HG03025 (cell line): ENCODE data around the gene TST.

Experiments
- ATAC-seq: cut with Tn5 transposase; IDR thresholded peaks from one replicate; pipeline ENCODE4 v1.9.1; 2021; ENCODE audit warnings: mild to moderate bottlenecking, moderate library complexity; ENCODE audit not compliant: unreplicated experiment, low FRiP score

TST gene

DNA sequence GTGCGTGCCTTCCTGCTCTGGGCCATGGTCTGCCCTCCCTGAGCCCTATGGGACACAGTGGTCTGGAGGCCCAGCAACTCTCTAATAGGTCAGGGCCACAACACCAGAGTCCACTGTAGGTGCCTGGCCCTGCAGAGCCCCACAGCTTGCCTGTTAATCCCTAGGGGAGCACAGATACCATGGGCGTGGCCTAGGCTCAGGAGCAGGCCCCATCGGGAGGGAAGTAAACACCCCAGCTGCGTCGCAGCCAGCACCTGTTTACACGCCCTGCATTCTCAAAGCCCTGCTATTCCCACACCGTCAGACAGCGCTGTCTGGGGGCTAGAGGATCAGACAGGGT, 34.8 kb upstream of the TST start:
- no peak for ATAC-seq

DNA sequence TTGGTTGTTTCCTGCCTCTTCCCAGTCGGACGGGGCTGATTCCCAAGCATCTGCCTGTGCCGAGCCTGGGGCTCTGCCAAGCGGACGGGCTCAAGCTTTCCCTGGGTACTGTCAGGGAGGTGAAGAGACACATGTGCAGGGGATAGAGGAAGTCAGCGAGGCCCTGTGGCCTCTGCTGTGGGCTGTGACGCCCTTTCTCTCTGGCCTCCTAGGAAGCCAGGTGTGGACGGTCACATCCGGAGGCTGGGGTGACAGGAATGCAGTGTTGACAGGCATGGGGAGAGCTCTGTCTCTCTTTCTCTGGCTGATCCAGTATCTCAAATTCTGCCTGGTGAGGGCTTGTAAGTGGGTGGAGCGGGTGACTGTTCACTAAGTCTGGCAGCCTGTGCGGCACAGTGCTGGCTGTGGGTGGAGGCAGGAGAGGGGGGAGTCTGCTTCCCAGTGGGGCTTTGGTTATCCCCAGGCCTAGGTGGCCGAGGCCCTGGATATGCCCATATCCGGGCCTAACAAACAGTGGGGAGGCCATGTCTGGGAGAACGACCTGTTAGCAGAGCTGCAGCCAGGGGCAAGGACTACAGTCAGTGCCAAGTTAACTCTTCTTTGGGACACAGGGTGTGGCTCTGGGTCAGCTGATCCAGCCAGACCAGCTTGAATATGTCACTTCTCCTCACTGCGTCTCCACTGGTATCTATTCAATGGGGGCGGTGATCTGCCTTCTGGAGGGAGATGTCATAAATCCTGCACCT, 34.2 kb upstream of the TST start:
- no peak for ATAC-seq

DNA sequence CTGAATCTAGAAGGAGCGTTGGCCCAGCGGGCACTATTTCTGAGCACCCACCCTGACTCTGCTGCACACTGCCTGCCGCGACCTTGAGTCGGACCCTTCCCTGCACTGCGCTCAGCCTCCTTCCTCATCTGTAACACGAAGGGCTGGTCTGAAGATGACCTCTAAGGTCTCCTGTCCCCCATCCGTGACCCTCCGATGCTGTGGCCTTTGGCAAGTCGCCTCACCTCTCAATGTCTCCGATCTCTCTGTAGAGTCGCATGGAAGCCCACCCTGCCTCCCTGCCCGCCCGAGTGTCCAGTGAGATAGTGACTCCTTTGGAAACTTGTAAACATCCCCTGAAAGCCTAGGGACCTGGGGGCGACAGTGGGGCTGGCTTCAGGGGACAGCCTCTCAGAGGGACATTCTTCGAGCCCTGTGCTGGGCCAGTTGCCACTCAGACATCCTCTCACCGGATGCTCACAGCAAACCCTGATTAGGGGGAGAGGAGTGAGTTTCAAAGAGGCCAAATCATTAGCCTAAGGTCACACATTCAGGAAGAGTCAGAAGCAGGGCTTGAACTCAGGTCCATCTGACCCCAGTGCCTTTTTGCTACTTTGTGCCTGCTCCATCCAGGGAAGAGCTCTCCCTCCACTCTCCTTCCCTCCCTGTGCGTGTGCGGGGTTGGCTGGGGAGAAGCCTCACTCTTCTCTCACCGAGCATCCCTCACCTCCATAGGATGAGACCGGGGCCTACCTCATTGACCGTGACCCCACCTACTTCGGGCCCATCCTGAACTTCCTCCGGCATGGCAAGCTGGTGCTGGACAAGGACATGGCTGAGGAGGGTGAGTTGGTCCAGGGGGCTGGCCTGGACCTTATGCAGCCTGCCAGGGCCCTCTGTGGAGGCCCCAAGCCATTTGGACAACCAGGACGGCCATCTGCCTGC, 33.4 kb upstream of the TST start:
- no peak for ATAC-seq

DNA sequence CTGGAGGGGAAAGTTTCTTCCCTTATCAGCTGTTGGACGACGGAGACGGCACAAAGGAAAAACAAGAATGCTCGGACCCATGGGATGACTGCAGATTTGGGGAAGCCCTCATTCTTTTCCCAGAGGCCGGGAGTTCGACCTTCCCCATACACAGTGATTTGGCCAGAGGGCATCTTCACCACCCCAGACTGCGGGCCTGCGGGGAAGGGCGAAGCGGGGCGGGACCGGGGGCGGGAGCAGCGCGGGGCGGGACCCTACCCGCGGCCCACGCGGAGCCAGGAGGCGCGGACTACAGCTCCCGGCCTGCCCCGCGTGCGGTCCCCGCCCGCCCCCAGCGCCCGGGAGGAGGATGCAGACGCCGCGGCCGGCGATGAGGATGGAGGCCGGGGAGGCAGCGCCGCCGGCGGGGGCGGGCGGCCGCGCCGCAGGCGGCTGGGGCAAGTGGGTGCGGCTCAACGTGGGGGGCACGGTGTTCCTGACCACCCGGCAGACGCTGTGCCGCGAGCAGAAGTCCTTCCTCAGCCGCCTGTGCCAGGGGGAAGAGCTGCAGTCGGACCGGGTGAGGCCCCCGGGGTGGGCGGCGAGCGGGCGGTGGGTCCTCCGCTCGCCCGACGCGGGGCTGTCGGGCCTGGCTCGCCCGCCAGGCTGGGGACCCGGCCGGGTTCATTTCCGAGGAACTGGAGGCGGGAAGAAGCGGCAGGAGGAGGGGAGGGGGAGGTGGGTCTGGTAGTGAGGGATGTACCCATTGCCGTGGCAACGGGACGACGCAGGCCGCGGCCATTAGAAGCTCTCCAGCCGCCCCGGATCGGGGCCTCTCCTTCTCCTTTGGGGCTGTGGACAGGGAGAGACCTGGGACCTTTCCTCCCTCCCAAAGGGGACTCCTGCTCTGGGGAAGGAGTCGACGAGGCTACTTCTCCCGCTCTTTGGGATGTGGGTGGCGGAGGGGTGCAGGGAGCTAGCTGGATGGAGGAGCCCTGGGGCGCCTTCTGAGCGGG, 32.4 kb upstream of the TST start, which contains the start of gene KCTD17:
Gene KCTD17, plus strand, starts transcription at position 352 of the 995 bp plus-strand sequence. Its CDS starts 19 bp downstream, at position 371.
- ATAC-seq, result no peak

DNA sequence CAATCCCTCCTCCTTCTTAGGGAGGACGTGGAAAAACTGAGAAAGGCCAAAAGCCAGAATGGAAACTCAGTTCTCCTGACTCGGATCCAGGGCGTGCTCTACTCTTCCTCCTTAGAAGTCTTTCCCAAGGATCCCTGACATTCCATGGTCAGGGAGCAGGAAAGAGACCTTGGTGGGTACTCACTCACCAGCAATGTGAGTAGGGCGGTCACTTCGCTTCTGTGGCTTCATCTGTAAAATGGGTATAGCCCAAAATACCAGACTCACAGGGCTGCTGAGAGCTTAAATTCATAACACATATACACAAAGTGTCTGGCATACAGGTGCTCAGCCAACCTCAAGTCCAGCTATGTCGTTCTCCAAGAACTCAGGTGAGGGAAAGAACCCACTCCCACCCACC, 31.7 kb upstream of the TST start:
- ATAC-seq, result no peak

DNA sequence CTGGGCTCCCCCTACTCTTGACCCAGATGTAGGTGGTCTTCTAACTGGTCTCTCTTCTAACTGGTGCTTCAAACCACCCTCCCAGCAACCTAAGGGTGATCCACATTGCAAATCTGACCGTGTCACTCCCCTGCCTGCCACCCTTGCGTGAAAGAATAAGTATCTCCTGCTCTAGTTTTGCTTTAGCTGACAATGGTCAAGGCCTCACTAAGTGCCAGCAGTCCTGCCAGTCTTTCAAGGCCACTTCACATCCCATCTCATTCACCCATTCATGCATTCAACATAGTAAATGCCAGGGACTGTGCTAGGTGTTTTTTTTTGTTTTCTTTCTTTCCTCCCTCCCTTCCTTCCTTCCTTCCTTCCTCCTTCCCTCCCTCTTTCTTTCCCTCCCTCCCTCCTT, 30.0 kb upstream of the TST start:
- no peak for ATAC-seq

DNA sequence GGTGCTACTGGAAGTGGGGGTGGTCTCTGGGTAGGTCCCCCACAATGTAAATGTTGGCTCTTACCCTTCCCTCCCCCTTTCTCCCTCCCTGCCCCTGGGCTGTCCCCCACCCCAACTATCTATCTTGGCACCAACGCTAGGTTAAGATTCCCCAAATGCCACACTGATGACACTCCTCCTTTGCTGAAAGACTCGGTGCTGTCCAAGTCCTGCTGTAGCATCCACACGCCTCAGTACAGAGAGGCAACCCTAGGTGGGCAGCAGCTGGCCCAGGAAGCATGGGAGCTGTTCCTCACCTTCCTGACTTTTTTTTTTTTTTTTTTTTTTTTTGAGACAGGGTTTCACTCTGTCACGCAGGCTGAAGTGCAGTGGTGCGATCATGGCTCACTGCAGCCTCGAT, 28.9 kb upstream of the TST start:
- no peak for ATAC-seq

DNA sequence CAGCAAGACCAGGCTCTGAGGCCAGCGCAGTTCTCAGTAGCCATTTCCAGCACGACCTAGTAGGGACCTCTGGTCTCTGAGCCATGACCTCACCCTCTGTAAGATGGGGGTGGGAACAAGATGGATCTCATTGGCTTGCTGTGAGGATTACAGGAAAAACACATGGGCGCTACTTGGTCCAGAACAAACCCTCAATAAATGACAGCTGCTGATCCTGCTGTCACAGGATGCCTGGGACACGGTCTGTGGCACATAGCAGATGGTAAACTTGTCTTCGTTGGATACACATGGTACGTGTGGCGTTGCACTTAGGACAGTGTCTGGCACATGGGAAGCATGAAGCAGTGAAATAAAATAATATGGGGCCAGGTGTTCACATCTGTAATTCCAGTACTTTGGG, 27.8 kb upstream of the TST start:
- no peak for ATAC-seq

DNA sequence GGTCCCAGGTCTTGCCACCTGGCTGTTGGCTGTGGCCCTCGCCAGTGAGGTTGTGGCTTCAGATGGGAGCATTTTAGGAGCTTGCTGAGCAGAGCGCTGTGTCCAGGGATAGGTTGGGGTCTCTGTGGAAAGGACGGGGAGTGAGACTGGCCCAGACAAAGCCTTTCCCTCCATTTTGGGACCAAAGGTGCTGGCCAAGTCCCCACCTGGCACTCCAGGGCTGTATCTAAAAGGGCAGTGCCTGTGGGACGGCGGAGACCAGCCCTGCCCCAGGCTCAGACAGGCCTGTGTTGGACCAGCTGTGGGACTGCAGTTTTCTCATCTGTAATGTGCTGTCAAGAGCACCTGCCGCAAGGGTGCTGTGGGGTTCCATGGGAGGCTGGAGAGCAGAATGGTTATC, 27.3 kb upstream of the TST start:
- ATAC-seq, result no peak

DNA sequence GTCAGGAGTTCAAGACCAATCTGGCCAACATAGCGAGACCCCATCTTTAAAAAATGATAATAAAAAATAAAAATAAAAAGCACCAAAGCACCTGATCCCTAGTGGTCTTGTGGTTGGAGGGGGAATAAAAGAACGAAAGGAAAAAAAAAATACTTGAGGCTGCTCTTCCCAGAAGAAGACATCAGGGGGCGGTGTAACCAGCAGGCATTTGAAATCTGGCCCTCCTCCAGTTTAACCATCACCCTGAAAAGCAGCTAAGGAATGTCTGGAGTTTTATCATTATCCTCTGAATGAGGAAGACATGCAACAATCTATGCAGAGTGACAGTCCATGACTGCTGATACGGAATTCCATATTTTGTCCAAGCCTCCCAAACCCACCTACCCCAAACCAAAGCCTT, 26.7 kb upstream of the TST start:
- ATAC-seq, result no peak

DNA sequence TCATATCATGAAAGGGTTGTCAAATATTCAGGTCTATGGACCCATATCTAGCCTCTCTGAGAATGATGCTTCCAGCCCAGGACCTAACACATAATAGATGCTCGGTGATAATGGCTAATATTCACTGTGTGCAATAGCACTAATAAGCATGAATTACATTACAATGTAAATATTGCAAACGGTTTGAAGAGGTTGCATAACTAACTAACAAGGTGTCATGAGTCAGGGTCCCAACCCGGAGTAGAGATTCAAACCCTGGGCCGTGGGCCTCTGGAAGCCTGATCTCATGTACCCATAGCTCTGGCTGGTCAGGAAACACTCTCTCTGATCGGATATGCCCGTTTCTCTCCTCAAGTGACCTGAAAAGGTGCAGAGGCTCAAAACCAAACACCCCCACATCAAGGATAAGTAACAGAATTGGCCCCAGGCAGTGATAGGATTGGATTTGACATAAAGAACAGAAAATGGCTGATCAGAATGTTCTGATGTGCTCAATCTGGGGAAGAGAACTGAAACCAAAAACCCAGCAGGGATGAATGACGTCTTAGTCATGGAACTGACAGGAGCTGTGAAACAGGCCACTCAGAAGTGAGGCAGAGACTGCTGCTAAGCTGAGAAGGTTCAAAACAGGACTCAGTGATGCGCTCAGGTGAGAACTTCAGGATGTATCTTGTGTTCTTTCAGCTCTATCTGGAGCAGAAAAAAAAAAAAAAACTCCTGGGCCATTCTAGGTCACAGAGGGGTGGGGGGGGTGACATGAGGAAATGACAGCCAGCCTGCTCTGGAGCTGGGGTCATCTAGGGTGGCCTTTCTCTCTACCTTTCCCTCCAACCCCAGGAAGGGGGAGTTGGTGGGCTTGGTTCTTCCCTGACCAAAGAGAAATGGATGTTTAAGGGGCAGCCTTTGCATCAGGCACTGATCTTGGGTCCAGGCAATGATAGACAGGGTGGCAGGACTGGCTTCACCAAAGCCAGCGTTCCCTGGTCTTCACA, 25.7 kb upstream of the TST start:
- no peak for ATAC-seq

DNA sequence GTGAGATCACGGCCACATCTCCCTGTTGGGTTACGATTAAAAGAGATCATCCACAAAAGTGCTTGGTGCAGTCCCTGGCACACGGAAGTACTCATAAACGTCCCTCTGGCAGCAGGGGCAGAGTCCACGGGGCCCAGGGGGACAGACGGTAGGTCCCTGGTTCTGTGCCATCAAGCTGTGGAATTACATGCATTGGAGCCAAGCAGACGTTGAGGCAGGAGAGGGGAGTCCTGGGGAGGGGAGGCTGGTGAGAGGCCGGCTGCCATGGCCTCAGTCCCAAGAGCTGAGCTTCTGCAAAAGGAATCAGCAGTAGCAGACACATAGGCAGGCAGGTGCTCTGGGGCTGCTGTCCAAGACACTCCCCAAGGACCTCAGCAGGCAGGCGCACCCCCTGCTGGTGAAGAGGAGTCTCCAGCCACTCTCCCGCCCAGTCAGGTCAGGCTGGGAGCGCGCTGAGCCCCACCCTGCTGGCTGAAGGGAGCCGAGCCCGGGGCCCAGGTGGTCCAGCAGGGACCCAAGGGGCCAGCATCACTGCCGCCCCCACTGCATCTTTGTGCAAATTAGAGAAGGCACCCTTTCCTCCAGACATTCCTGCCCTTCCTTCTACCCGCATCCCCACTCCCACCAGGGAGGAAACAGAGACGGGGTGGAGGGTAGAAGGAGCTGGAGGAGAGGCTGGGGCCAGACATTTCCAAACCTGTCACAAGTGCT, 24.7 kb upstream of the TST start:
- ATAC-seq, result no peak

DNA sequence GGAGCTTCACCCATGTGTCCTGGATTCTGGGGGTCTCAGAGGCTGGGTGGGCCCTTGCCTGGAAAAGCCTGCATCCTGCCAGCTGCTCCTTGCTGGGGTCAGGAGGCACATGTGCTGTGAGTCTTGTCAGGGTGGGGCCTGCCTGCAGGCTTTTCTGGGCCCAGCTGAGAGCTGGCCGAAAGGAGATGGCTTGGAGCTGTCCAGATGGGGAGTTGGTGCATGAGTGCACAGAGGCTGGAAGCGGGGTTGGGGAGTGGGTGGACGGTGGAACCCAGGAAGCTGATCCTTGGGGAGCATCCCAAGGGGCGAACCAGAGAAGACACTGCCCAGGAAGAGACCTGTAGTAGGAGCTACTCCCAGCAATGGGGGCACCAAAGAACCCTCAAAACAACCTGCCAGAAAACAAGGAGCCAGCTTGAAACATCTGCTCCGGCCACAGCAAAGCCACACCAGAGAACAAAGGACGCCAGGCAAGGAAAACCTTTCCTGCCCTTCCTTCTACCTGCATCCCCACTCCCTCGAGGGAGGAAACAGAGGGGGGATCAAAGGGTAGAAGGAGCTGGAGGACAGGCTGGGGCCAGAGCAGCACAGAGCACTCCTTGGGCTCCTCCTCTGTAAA, 24.1 kb upstream of the TST start:
- no peak for ATAC-seq

DNA sequence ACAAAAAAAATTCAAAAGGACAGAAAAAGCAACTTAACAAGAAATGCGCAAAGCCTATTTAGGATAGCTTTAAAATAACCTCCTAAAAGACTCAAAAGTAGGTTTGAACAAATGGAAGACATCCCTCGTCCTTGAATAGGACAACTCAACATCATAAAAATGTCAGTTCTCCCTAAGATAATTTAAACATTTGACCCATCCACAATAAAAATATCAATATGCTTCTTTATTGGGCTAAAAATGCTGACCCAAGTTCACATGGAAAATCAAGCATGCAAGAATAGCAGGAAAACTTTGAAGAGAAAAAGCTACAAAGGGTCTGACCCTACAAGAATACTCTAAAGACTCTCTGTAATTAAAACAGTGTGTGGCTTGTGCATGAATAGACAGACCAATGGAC, 20.2 kb upstream of the TST start:
- no peak for ATAC-seq

DNA sequence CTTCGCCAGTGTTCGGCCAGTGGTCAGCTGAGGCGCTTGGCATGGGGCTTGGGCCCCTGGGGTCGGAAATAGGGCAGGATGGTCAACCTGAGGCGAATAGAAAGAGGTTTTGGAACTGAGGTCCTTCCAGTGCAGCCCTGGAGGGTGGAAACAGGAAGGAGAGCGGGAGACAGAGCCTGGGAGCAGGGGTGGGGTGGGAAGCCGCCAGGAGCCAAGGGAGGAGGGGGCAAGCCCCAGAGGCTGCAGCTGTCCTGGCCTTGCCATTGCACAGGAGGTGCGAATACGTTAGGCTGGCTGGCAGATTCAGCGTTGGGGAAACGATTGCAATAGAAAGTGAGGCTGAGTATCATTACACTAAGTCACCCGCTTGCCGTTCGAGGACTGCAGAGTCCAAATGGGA, 18.4 kb upstream of the TST start:
- ATAC-seq, result no peak

DNA sequence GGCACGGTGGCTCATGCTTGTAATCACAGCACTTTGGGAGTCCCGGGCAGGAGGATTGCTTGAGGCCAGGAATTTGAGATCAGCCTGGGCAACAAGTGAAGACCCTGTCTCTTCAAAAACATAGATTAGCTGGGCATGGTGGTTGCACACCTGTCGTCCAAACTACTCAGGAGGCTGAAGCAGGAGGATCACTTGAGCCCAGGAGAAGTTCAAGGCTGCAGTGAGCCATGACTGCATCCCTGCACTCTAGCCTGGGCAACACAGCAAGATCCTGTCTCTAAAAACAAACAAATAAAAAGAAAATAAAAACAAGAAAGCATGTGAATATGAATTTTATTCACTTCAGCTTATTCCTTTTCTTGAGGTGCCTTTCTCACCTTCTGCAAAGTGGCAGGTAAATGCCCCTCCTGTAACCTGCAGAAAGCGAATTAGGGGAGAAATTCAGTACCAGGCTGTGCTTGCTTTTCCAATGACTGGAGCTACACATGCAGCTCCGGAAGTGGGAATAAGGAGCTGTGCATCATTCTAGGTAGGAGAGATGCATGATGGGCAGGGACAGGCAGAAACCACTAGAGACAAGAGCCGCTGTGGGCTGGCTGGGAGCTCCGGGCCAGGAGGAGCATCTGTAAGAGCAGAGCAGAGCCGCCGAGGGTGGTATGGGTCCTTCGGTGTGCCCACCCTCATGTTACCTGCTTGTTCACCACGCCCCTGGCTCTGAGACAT, 17.6 kb upstream of the TST start:
- no peak for ATAC-seq

DNA sequence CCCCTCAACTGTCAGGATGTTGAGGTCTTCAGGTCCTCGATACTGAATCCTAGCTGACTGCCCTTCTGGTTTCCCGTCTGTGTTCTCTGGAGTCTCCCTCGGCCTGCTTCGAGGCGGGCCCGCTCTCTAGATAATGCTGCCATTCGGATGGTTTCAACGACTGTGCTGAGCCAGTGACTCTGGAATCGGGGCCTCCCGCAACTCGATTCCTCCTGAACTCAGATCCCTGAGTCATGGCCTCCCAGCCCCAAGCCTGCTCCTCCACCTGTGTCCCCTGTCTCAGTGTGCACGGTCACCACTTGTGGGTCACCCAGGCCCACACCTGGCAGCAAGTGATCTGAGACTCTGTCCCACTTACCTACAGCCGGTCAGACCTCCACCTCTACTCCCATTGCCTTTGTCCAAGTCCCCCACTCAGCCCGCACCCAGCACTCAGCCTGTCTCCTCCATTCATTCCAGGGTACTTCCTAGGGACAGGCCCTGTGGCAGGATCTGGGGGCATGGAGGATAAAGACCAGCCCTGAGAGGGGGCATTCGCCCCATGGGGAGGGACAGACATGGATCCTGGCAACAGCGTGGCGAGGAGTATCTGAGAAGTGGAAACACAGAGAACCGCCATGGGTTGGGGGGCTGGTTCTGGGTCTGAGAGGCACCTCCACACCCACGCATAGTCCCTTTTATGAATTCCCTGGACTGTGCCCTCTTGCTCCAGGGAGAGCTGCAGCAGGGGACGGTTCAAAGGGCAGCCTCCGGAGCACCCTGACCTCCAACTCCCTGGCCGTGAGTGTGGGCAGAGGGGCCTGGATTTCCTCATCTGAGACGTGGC, 14.6 kb upstream of the TST start:
- no peak for ATAC-seq
